HepG2 (cell line): Measurements from ENCODE around the gene FHIT. TPM values are rescaled to one million over a fixed set of nuclear protein-coding genes. Genes with fewer than 3 reads are reported as not detected.

Experiments
- ATAC-seq: fragments of 200-7000 bp; cut with Tn5 transposase; 3 replicates; pipeline ENCODE4 v1.9.1; 2020; ENCODE audit warnings: mild to moderate bottlenecking, moderate library complexity
- BruUV-seq: library from RNA; stranded (reverse); fragments of 400-500 nt; replicated peaks from 2 replicates; lab custom pipeline; 2021; lab: Mats Ljungman, UMichigan
- CTCF ChIA-PET: fragments of 300-600 bp; formaldehyde crosslinking; extraction: SDS; loops from one replicate; lab custom pipeline; 2021; ENCODE audit warnings: low total read pairs, inconsistent platforms, low intra/inter-chr PET ratio; lab: Yijun Ruan, JAX
- POLR2A ChIA-PET: fragments of 350-600 bp; sonication (Branson Sonifier 250); formaldehyde crosslinking; loops from one replicate; lab custom pipeline; 2020; ENCODE audit warnings: antibody characterized with exemption, inconsistent platforms; lab: Yijun Ruan, JAX
- DNase-seq: peaks from one replicate; pipeline ENCODE4 v3.0.0-alpha.2; 2015; ENCODE audit warnings: low spot score
- FAIRE-seq: peaks from 3 replicates; lab custom pipeline; 2011; peaks lifted over from hg19 to GRCh38; lab: Jason Lieb, UNC
- H2AFZ ChIP-seq: one replicate; pipeline ENCODE4 v1.6.1; 2011; ENCODE audit warnings: low read length, inconsistent platforms
- H3K27ac ChIP-seq: fragments of 300-600 bp; 3 replicates; pipeline ENCODE4 v1.8.0; 2011; ENCODE audit warnings: mixed run types, mild to moderate bottlenecking, mixed read lengths, low read length, inconsistent platforms; ENCODE audit not compliant: insufficient read depth; ENCODE audit errors: extremely low read length
- H3K27me3 ChIP-seq, 2 experiments: fragments of 200-600 bp in 1 of 2; 2 replicates in 1 of 2; 3 replicates in 1 of 2; pipeline versions ENCODE4 v1.6.0 to v1.8.0; 2011; ENCODE audit warnings: low read length in 2 of 2, mild to moderate bottlenecking in 2 of 2, moderate library complexity in 2 of 2, inconsistent platforms in 1 of 2; ENCODE audit not compliant: insufficient read depth in 2 of 2, control insufficient read depth in 1 of 2
- H3K36me3 ChIP-seq, 2 experiments: fragments of 200-600 bp in 1 of 2; replicated peaks in 1 of 2; 2 replicates in 1 of 2; 3 replicates in 1 of 2; pipeline versions ENCODE4 v1.5.1 to v1.8.0; 2011; ENCODE audit warnings: low read length in 2 of 2, inconsistent platforms in 1 of 2; ENCODE audit not compliant: insufficient read depth in 2 of 2, control insufficient read depth in 1 of 2
- H3K4me1 ChIP-seq: 2 replicates; pipeline ENCODE4 v1.5.1; 2012; ENCODE audit warnings: low read length, inconsistent platforms; ENCODE audit not compliant: insufficient read depth
- H3K4me2 ChIP-seq: 2 replicates; pipeline ENCODE4 v1.6.0; 2011; ENCODE audit warnings: low read depth, low read length, inconsistent platforms
- H3K4me3 ChIP-seq, 3 experiments: fragments of 200-600 bp in 1 of 3; sonication (generic), shearing (Covaris generic) in 1 of 3; replicated peaks in 1 of 3; 2 replicates each; pipeline ENCODE4 v1.5.1; 2011 to 2016; ENCODE audit warnings: low read length in 3 of 3, inconsistent platforms in 2 of 3, low read depth in 2 of 3, mild to moderate bottlenecking in 2 of 3, control low read depth in 1 of 3, mixed read lengths in 1 of 3; ENCODE audit not compliant: insufficient read depth in 1 of 3
- H3K79me2 ChIP-seq: one replicate; pipeline ENCODE4 v1.6.1; 2011; ENCODE audit warnings: low read length, inconsistent platforms; ENCODE audit not compliant: insufficient read depth
- H3K9ac ChIP-seq: 2 replicates; pipeline ENCODE4 v1.6.0; 2011; ENCODE audit warnings: mild to moderate bottlenecking, low read depth, low read length, inconsistent platforms; ENCODE audit not compliant: insufficient read depth
- H3K9me3 ChIP-seq: 2 replicates; pipeline ENCODE4 v1.5.1; 2012; ENCODE audit warnings: mild to moderate bottlenecking, low read length
- H4K20me1 ChIP-seq: 2 replicates; pipeline ENCODE4 v1.6.0; 2011; ENCODE audit warnings: inconsistent platforms, mild to moderate bottlenecking, low read length, moderate library complexity; ENCODE audit not compliant: insufficient read depth
- CEBPG ChIP-seq: IDR thresholded peaks from 2 replicates; pipeline ENCODE4 v1.6.1; 2016
- DPF2 ChIP-seq: sonication (generic); formaldehyde crosslinking; IDR thresholded peaks from 2 replicates; pipeline ENCODE4 v1.4.0; 2020; ENCODE audit warnings: mild to moderate bottlenecking, low read depth, missing genetic modification reagents, borderline replicate concordance
- FLYWCH1 ChIP-seq: sonication (generic); formaldehyde crosslinking; IDR thresholded peaks from 2 replicates; pipeline ENCODE4 v1.8.1; 2023; ENCODE audit warnings: mild to moderate bottlenecking, missing genetic modification reagents
- HNF4G ChIP-seq, 2 experiments: sonication (generic) in 1 of 2; formaldehyde crosslinking in 1 of 2; IDR thresholded peaks; 2 replicates each; pipeline versions ENCODE4 v1.4.0 to v1.6.1; 2011 to 2020; ENCODE audit warnings: borderline replicate concordance in 2 of 2, low read depth in 2 of 2, mild to moderate bottlenecking in 2 of 2, low read length in 1 of 2, missing genetic modification reagents in 1 of 2, moderate library complexity in 1 of 2
- HNRNPUL1 ChIP-seq: fragments of 200-400 bp; formaldehyde crosslinking; IDR thresholded peaks from 2 replicates; pipeline ENCODE4 v1.6.1; 2017; ENCODE audit warnings: low read depth, mild to moderate bottlenecking, low read length, moderate library complexity
- NONO ChIP-seq, 2 experiments: fragments of 450-650 bp in 1 of 2; sonication (generic) in 1 of 2; formaldehyde crosslinking in 1 of 2; IDR thresholded peaks in 1 of 2; conservative IDR thresholded peaks in 1 of 2; 2 replicates each; pipeline versions ENCODE4 v1.6.1 to v1.8.0; 2017 to 2022; ENCODE audit warnings: mild to moderate bottlenecking in 1 of 2, missing genetic modification reagents in 1 of 2, moderate library complexity in 1 of 2
- PLRG1 ChIP-seq: fragments of 450-650 bp; conservative IDR thresholded peaks from 2 replicates; pipeline ENCODE4 v1.6.1; 2016
- YY1 ChIP-seq: IDR thresholded peaks from 2 replicates; pipeline ENCODE4 v1.6.1; 2011; ENCODE audit warnings: low read length, low read depth, moderate library complexity, mild to moderate bottlenecking; ENCODE audit not compliant: insufficient read depth, insufficient replicate concordance
- ZFYVE20 ChIP-seq: sonication (generic); formaldehyde crosslinking; IDR thresholded peaks from 2 replicates; pipeline ENCODE4 v1.8.0; 2023; ENCODE audit warnings: low read depth, mild to moderate bottlenecking, moderate library complexity, missing genetic modification reagents, borderline replicate concordance
- ZMAT3 ChIP-seq: sonication (generic); formaldehyde crosslinking; conservative IDR thresholded peaks from 2 replicates; pipeline ENCODE4 v1.7.0; 2021; ENCODE audit warnings: missing genetic modification reagents
- ZNF12 ChIP-seq: sonication (generic); formaldehyde crosslinking; IDR thresholded peaks from 2 replicates; pipeline ENCODE4 v1.5.0; 2020; ENCODE audit warnings: missing genetic modification reagents
- ZNF430 ChIP-seq: sonication (generic); formaldehyde crosslinking; IDR thresholded peaks from 2 replicates; pipeline ENCODE4 v1.9.0; 2021; ENCODE audit warnings: mild to moderate bottlenecking, missing genetic modification reagents
- ZNF572 ChIP-seq: sonication (generic); formaldehyde crosslinking; IDR thresholded peaks from 2 replicates; pipeline ENCODE4 v1.5.1; 2020; ENCODE audit warnings: mild to moderate bottlenecking, missing genetic modification reagents
- ZNF792 ChIP-seq: IDR thresholded peaks from 2 replicates; pipeline ENCODE4 v1.6.1; 2016
- ZSCAN29 ChIP-seq: sonication (generic); formaldehyde crosslinking; conservative IDR thresholded peaks from 2 replicates; pipeline ENCODE4 v1.4.0; 2020; ENCODE audit warnings: mild to moderate bottlenecking, missing genetic modification reagents
- WGBS: methylation state at CpG from one replicate; pipeline ENCODE4 v1.1.6; 2017; ENCODE audit warnings: low lambda C conversion rate; 5-methylcytosine and 5-hydroxymethylcytosine counted together
- in situ Hi-C: cut with HindIII; loops from 2 replicates; pipeline ENCODE4 v1.10.0; 2017; ENCODE audit warnings: low pct_unique_long_range_greater_than_20kb; ENCODE audit not compliant: extremely low pct_ligation_motif_present
- intact Hi-C: fragments of 100-400 bp; cut with micrococcal nuclease; formaldehyde crosslinking; loops from one replicate; pipeline ENCODE4 v1.10.0; 2022; ENCODE audit not compliant: unreplicated experiment
- polyA plus RNA-seq, 8 experiments: library from polyadenylated mRNA; depleted of rRNA in 3 of 8; stranded (reverse) in 7 of 8; unstranded in 1 of 8; fragments of >200 nt; fragmentation: Illumina TruSeq in 4 of 8; extraction: Trizol in 4 of 8; gene quantifications; 2 replicates each; pipeline versions ENCODE4 v1.2.1 to v1.2.3, GENCODE V29; 2011 to 2016; ENCODE audit warnings: low read depth in 4 of 8, missing spikeins in 1 of 8, mixed read lengths in 1 of 8; ENCODE audit not compliant: insufficient read depth in 1 of 8
- total RNA-seq, 5 experiments: library from RNA; depleted of rRNA; stranded (reverse); fragments of >200 nt; fragmentation: Illumina TruSeq; extraction: Trizol; gene quantifications; 2 replicates each; pipeline ENCODE4 v1.2.3, GENCODE V29; 2016; ENCODE audit warnings: low read depth in 1 of 5
- TF ChIP-seq, protein P1 (sequence below): sonication (generic); formaldehyde crosslinking; IDR thresholded peaks from 2 replicates; pipeline ENCODE4 v1.4.0; 2020; ENCODE audit warnings: missing genetic modification reagents, borderline replicate concordance
- TF ChIP-seq, protein P2 (sequence below): sonication (generic); formaldehyde crosslinking; IDR thresholded peaks from 2 replicates; pipeline ENCODE4 v1.8.1; 2022; ENCODE audit warnings: mild to moderate bottlenecking, missing genetic modification reagents
- TF ChIP-seq, protein P3 (sequence below): sonication (generic); formaldehyde crosslinking; IDR thresholded peaks from 2 replicates; pipeline ENCODE4 v1.8.0; 2022; ENCODE audit warnings: mild to moderate bottlenecking, missing genetic modification reagents, moderate library complexity

FHIT gene
- total and polyA plus RNA-seq, 2 of the 13 experiments (the other 11 are each of a cell fraction or from before 2014, with no cell fraction given): 4.0 to 4.6 TPM

DNA sequence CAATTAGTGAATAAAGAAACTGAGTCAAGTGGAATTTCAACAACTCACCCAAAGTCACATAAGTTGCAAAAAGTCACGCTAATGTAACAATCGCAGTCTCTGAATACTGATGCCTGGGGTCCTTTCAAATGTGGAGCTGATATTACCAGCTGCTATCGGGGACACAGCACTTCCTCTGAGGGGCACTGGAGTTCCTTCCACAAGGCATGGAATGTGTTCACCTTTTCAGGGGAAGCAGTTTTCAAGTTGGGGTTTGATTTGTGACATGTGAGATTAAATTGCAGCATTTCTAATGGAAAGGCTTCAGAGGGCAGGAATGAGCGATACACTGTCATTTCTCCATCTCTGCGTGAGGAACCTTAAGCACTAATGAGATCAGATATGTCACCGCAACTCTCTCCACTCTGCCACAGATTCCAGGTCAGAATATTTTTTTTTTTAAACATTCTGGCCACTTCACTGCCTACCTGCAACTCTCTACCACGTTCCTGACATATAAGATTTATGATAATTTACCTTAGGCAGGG is 1394.3 kb downstream of the FHIT start:
- FAIRE-seq (no peak), ATAC-seq (no peak), DNase-seq (no peak)
- Histone ChIP-seq H3K36me3 (no peaks in the 10 kb centered on the region), H4K20me1 (no peaks in the 10 kb centered on the region), H3K9ac (no peak overlapping the region), H3K4me1 (no peaks in the 10 kb centered on the region), H3K4me2 (no peak overlapping the region), H3K9me3 (no peaks in the 10 kb centered on the region), H2AFZ (no peak overlapping the region), H3K27ac (no peak overlapping the region), H3K4me3 (no peak overlapping the region), H3K27me3 (no peaks in the 10 kb centered on the region), H3K79me2 (no peaks in the 10 kb centered on the region)
- WGBS: 73% methylated on average over 7 of the region's 7 CpGs
- intact Hi-C loops (loop anchor here (1.0 to 10.0 kb wide), 2 partner anchors 192 to 282 kb away; no protein-coding TSS in a partner anchor), in situ Hi-C loops (loop anchor here (5.0 to 25.0 kb wide), 2 partner anchors 285 to 645 kb away; no protein-coding TSS in a partner anchor)
- no peak for TF ChIP-seq ZNF792
- no peak for TF ChIP-seq PLRG1
- TF ChIP-seq ZFYVE20: no peak
- TF ChIP-seq, protein P1, sequence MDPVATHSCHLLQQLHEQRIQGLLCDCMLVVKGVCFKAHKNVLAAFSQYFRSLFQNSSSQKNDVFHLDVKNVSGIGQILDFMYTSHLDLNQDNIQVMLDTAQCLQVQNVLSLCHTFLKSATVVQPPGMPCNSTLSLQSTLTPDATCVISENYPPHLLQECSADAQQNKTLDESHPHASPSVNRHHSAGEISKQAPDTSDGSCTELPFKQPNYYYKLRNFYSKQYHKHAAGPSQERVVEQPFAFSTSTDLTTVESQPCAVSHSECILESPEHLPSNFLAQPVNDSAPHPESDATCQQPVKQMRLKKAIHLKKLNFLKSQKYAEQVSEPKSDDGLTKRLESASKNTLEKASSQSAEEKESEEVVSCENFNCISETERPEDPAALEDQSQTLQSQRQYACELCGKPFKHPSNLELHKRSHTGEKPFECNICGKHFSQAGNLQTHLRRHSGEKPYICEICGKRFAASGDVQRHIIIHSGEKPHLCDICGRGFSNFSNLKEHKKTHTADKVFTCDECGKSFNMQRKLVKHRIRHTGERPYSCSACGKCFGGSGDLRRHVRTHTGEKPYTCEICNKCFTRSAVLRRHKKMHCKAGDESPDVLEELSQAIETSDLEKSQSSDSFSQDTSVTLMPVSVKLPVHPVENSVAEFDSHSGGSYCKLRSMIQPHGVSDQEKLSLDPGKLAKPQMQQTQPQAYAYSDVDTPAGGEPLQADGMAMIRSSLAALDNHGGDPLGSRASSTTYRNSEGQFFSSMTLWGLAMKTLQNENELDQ (CRISPR knock-in tag): no peak
- TF ChIP-seq ZNF12: no peak
- no peak for TF ChIP-seq DPF2 (CRISPR knock-in tag)
- no peak for TF ChIP-seq NONO (IDR thresholded peaks at IDR 0.05)
- TF ChIP-seq NONO (CRISPR knock-in tag; conservative IDR thresholded peaks at IDR 0.05): no peak
- no peak for TF ChIP-seq CEBPG (CRISPR knock-in tag)
- TF ChIP-seq, protein P2, sequence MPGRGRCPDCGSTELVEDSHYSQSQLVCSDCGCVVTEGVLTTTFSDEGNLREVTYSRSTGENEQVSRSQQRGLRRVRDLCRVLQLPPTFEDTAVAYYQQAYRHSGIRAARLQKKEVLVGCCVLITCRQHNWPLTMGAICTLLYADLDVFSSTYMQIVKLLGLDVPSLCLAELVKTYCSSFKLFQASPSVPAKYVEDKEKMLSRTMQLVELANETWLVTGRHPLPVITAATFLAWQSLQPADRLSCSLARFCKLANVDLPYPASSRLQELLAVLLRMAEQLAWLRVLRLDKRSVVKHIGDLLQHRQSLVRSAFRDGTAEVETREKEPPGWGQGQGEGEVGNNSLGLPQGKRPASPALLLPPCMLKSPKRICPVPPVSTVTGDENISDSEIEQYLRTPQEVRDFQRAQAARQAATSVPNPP (CRISPR knock-in tag): no peak
- TF ChIP-seq YY1: no peak
- TF ChIP-seq HNF4G (IDR thresholded peaks at IDR 0.05; ENCODE audit: borderline replicate concordance, low read depth, low read length): no peak
- no peak for TF ChIP-seq HNF4G (CRISPR knock-in tag; IDR thresholded peaks at IDR 0.05; ENCODE audit: borderline replicate concordance, low read depth)
- TF ChIP-seq, protein P3, sequence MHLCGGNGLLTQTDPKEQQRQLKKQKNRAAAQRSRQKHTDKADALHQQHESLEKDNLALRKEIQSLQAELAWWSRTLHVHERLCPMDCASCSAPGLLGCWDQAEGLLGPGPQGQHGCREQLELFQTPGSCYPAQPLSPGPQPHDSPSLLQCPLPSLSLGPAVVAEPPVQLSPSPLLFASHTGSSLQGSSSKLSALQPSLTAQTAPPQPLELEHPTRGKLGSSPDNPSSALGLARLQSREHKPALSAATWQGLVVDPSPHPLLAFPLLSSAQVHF: no peak
- TF ChIP-seq ZSCAN29 (CRISPR knock-in tag): no peak
- no peak for TF ChIP-seq ZNF572 (CRISPR knock-in tag)
- no peak for TF ChIP-seq ZNF430
- TF ChIP-seq ZMAT3 (CRISPR knock-in tag): no peak
- TF ChIP-seq HNRNPUL1: no peak
- TF ChIP-seq FLYWCH1 (CRISPR knock-in tag): no peak
- POLR2A ChIA-PET: no interaction called here
- CTCF ChIA-PET: interaction anchor here (1.7 to 3.9 kb wide), 2 partner anchors 281 to 645 kb away, joined by 9 to 42 read pairs; no protein-coding TSS in a partner anchor
- no TSS peak for BruUV-seq
